H1 (cell line): ENCODE measurements around the gene IQGAP1. TPM values are rescaled to one million over a fixed set of nuclear protein-coding genes. Genes with fewer than 3 reads are reported as not detected.

Experiments used
- CTCF ChIA-PET: fragments of 300-600 bp; sonication (Branson Sonifier 250); formaldehyde crosslinking; loops from one replicate; lab custom pipeline; 2021; ENCODE audit not compliant: partially characterized antibody; lab: Charles Lee
- POLR2A ChIA-PET: fragments of 300-600 bp; sonication (Branson Sonifier 250); formaldehyde crosslinking; loops from one replicate; lab custom pipeline; 2021; ENCODE audit warnings: inconsistent platforms; ENCODE audit not compliant: partially characterized antibody; lab: Charles Lee
- DNase-seq, 2 experiments: peaks; one replicate each; pipeline versions ENCODE4 v3.0.0 to v3.0.0-alpha.2; 2010 to 2022; ENCODE audit warnings: low spot score in 2 of 2, low read depth in 1 of 2, mixed read lengths in 1 of 2
- FAIRE-seq: peaks from 2 replicates; lab custom pipeline; 2011; peaks lifted over from hg19 to GRCh38; lab: Jason Lieb, UNC
- H2AFZ ChIP-seq: 2 replicates; pipeline ENCODE4 v1.8.1; 2012; ENCODE audit warnings: low read length, inconsistent platforms
- H2AK5ac ChIP-seq: 2 replicates; pipeline ENCODE4 v1.6.1; 2013; ENCODE audit warnings: low read depth, low read length
- H2BK120ac ChIP-seq: replicated peaks from 2 replicates; pipeline ENCODE3; 2013; ENCODE audit warnings: low read depth, low read length, inconsistent platforms
- H2BK12ac ChIP-seq: 2 replicates; pipeline ENCODE4 v1.6.1; 2013; ENCODE audit warnings: low read depth, low read length
- H2BK15ac ChIP-seq: 2 replicates; pipeline ENCODE4 v1.6.1; 2013; ENCODE audit warnings: low read length
- H2BK20ac ChIP-seq: 2 replicates; pipeline ENCODE4 v1.6.1; 2013; ENCODE audit warnings: low read length
- H2BK5ac ChIP-seq: 2 replicates; pipeline ENCODE4 v1.6.1; 2013; ENCODE audit warnings: low read depth, low read length
- H3K14ac ChIP-seq: 2 replicates; pipeline ENCODE4 v1.6.1; 2013; ENCODE audit warnings: inconsistent platforms; ENCODE audit not compliant: insufficient read length
- H3K18ac ChIP-seq: 2 replicates; pipeline ENCODE4 v1.6.1; 2013; ENCODE audit warnings: low read length; ENCODE audit errors: extremely low read depth
- H3K23ac ChIP-seq: 2 replicates; pipeline ENCODE4 v1.6.1; 2013; ENCODE audit warnings: inconsistent platforms; ENCODE audit not compliant: insufficient read length
- H3K23me2 ChIP-seq: 2 replicates; pipeline ENCODE4 v1.6.1; 2013; ENCODE audit warnings: low read depth, low read length
- H3K27ac ChIP-seq: 2 replicates; pipeline ENCODE4 v1.6.1; 2011; ENCODE audit warnings: low read depth, low read length, inconsistent platforms
- H3K27me3 ChIP-seq, 4 experiments: replicated peaks in 1 of 4; 1 replicate in 1 of 4; 2 replicates in 3 of 4; pipeline versions ENCODE4 v1.6.1 to v1.8.1; 2011 to 2013; ENCODE audit warnings: low read length in 3 of 4, mild to moderate bottlenecking in 3 of 4, inconsistent platforms in 2 of 4, mixed read lengths in 2 of 4, moderate library complexity in 1 of 4; ENCODE audit not compliant: control insufficient read depth in 3 of 4, insufficient read depth in 3 of 4; ENCODE audit errors: extremely low read depth in 1 of 4
- H3K36me3 ChIP-seq, 4 experiments: 2 replicates each; pipeline versions ENCODE4 v1.6.1 to v1.8.1; 2011 to 2013; ENCODE audit warnings: mild to moderate bottlenecking in 4 of 4, low read length in 3 of 4, moderate library complexity in 2 of 4, control low read depth in 1 of 4, inconsistent platforms in 1 of 4; ENCODE audit not compliant: insufficient read depth in 4 of 4, control insufficient read depth in 2 of 4
- H3K4ac ChIP-seq: replicated peaks from 2 replicates; pipeline ENCODE3; 2013; ENCODE audit warnings: low read length, low read depth, mixed read lengths, inconsistent platforms; ENCODE audit not compliant: insufficient read length
- H3K4me1 ChIP-seq, 4 experiments: replicated peaks in 1 of 4; 1 replicate in 1 of 4; 2 replicates in 3 of 4; pipeline versions ENCODE4 v1.6.1 to v1.8.1; 2011 to 2013; ENCODE audit warnings: low read length in 3 of 4, inconsistent platforms in 2 of 4, mixed read lengths in 1 of 4; ENCODE audit not compliant: insufficient read depth in 4 of 4, control insufficient read depth in 3 of 4
- H3K4me2 ChIP-seq, 2 experiments: 2 replicates each; pipeline versions ENCODE4 v1.6.1 to v1.8.1; 2011 to 2013; ENCODE audit warnings: low read depth in 2 of 2, low read length in 2 of 2, control low read depth in 1 of 2, inconsistent platforms in 1 of 2, mild to moderate bottlenecking in 1 of 2; ENCODE audit not compliant: insufficient read depth in 1 of 2
- H3K4me3 ChIP-seq, 4 experiments: fragments of 200-600, 300-600 bp in 1 of 4; sonication (generic), shearing (Covaris generic), sonication (Bioruptor Twin) in 1 of 4; 2 replicates each; pipeline versions ENCODE4 v1.5.1 to v1.8.1; 2011 to 2016; ENCODE audit warnings: low read length in 4 of 4, low read depth in 3 of 4, control low read depth in 2 of 4, inconsistent platforms in 2 of 4, mild to moderate bottlenecking in 2 of 4, mixed read lengths in 1 of 4, moderate library complexity in 1 of 4; ENCODE audit not compliant: insufficient read depth in 2 of 4; ENCODE audit errors: extremely low read depth in 1 of 4
- H3K56ac ChIP-seq: replicated peaks from 2 replicates; pipeline ENCODE3; 2013; ENCODE audit warnings: low read depth, mild to moderate bottlenecking, mixed read lengths, low read length, inconsistent platforms; ENCODE audit not compliant: insufficient read length
- H3K79me1 ChIP-seq: 2 replicates; pipeline ENCODE4 v1.6.1; 2013; ENCODE audit warnings: low read depth, low read length, control low read depth
- H3K79me2 ChIP-seq, 2 experiments: 2 replicates each; pipeline versions ENCODE4 v1.6.1 to v1.8.1; 2012 to 2013; ENCODE audit warnings: low read length in 2 of 2, mild to moderate bottlenecking in 2 of 2, inconsistent platforms in 1 of 2; ENCODE audit not compliant: insufficient read depth in 2 of 2, control insufficient read depth in 1 of 2
- H3K9ac ChIP-seq, 4 experiments: replicated peaks in 1 of 4; 1 replicate in 1 of 4; 2 replicates in 3 of 4; pipeline versions ENCODE4 v1.6.1 to v1.8.1; 2011 to 2013; ENCODE audit warnings: low read depth in 3 of 4, low read length in 3 of 4, control low read depth in 2 of 4, mild to moderate bottlenecking in 2 of 4, moderate library complexity in 2 of 4, inconsistent platforms in 1 of 4; ENCODE audit errors: extremely low read depth in 1 of 4
- H3K9me3 ChIP-seq, 2 experiments: 2 replicates each; pipeline versions ENCODE4 v1.6.1 to v1.8.1; 2012 to 2013; ENCODE audit warnings: mild to moderate bottlenecking in 2 of 2, moderate library complexity in 2 of 2, control low read depth in 1 of 2, inconsistent platforms in 1 of 2, low read depth in 1 of 2, low read length in 1 of 2, mixed read lengths in 1 of 2; ENCODE audit not compliant: insufficient read depth in 2 of 2
- H4K20me1 ChIP-seq, 2 experiments: replicated peaks in 1 of 2; 2 replicates each; pipeline versions ENCODE3 to v1.8.1; 2011 to 2013; ENCODE audit warnings: inconsistent platforms in 2 of 2, low read length in 2 of 2, mild to moderate bottlenecking in 1 of 2; ENCODE audit not compliant: insufficient read depth in 2 of 2, control insufficient read depth in 1 of 2
- H4K5ac ChIP-seq: 2 replicates; pipeline ENCODE4 v1.6.1; 2013; ENCODE audit warnings: low read length, low read depth, mixed read lengths, inconsistent platforms; ENCODE audit not compliant: insufficient read length
- H4K8ac ChIP-seq: 2 replicates; pipeline ENCODE4 v1.8.0; 2013; ENCODE audit warnings: mild to moderate bottlenecking, moderate library complexity, low read length, inconsistent platforms; ENCODE audit not compliant: insufficient read depth; ENCODE audit errors: extremely low read depth
- H4K91ac ChIP-seq: replicated peaks from 2 replicates; pipeline ENCODE3; 2013; ENCODE audit warnings: low read length, mixed read lengths, inconsistent platforms; ENCODE audit not compliant: insufficient read length
- CTCF ChIP-seq, 3 experiments: IDR thresholded peaks; 1 replicate in 2 of 3; 2 replicates in 1 of 3; pipeline versions ENCODE4 v1.5.1 to v1.6.1; 2011; ENCODE audit warnings: low read length in 3 of 3, mild to moderate bottlenecking in 3 of 3, inconsistent platforms in 2 of 3, low read depth in 1 of 3, moderate library complexity in 1 of 3; ENCODE audit not compliant: insufficient read depth in 1 of 3; ENCODE audit errors: control extremely low read depth in 1 of 3
- EGR1 ChIP-seq: IDR thresholded peaks from 2 replicates; pipeline ENCODE4 v1.6.1; 2011; ENCODE audit warnings: low read depth, low read length, borderline replicate concordance
- FOSL1 ChIP-seq: IDR thresholded peaks from 2 replicates; pipeline ENCODE4 v1.6.1; 2011; ENCODE audit warnings: mild to moderate bottlenecking, low read depth, low read length, moderate library complexity; ENCODE audit not compliant: insufficient read depth
- HDAC6 ChIP-seq: IDR thresholded peaks from one replicate; pipeline ENCODE4 v1.7.1; 2012; ENCODE audit warnings: low read depth, mild to moderate bottlenecking, inconsistent platforms, low read length, moderate library complexity
- NRF1 ChIP-seq: IDR thresholded peaks from 2 replicates; pipeline ENCODE4 v1.6.1; 2011; ENCODE audit warnings: mild to moderate bottlenecking, low read depth, low read length, improper control_type of control experiment
- POLR2A ChIP-seq, 2 experiments: IDR thresholded peaks; 1 replicate in 1 of 2; 2 replicates in 1 of 2; pipeline ENCODE4 v1.6.1; 2011; ENCODE audit warnings: low read depth in 2 of 2, low read length in 2 of 2, mild to moderate bottlenecking in 2 of 2; ENCODE audit errors: control extremely low read depth in 1 of 2
- RNF2 ChIP-seq: fragments of 200-900, 300-1000 bp; sonication (generic); IDR thresholded peaks from 2 replicates; pipeline ENCODE4 v1.7.1; 2016; ENCODE audit warnings: borderline replicate concordance, low read depth, mild to moderate bottlenecking, antibody characterized with exemption, low read length; ENCODE audit not compliant: poor library complexity, severe bottlenecking; ENCODE audit errors: missing control alignments
- SIN3A ChIP-seq, 2 experiments: IDR thresholded peaks in 1 of 2; conservative IDR thresholded peaks in 1 of 2; 2 replicates each; pipeline ENCODE4 v1.6.1; 2011 to 2012; ENCODE audit warnings: low read length in 2 of 2, improper control_type of control experiment in 1 of 2, low read depth in 1 of 2, mild to moderate bottlenecking in 1 of 2
- SP2 ChIP-seq: IDR thresholded peaks from 2 replicates; pipeline ENCODE4 v1.6.1; 2012; ENCODE audit warnings: mild to moderate bottlenecking, low read length, inconsistent platforms
- ZNF274 ChIP-seq: IDR thresholded peaks from 2 replicates; pipeline ENCODE4 v1.7.0; 2012; ENCODE audit warnings: low read length, borderline replicate concordance; ENCODE audit errors: extremely low read depth
- WGBS, 2 experiments: shearing (Covaris generic) in 1 of 2; methylation state at CpG; one replicate each; pipeline versions ENCODE4 v1.1.6 to v1.1.7; 2013 to 2015; ENCODE audit warnings: low lambda C conversion rate in 2 of 2, mixed read lengths in 2 of 2, inconsistent platforms in 1 of 2, low coverage in 1 of 2, missing lambda C conversion rate in 1 of 2; ENCODE audit not compliant: insufficient replicate concordance in 2 of 2, insufficient coverage in 1 of 2, insufficient read length in 1 of 2; ENCODE audit errors: extremely low coverage in 1 of 2, missing lambda C conversion rate in 1 of 2; 5-methylcytosine and 5-hydroxymethylcytosine counted together
- polyA plus RNA-seq, 7 experiments: library from polyadenylated mRNA; depleted of rRNA in 3 of 7; stranded (reverse) in 5 of 7; unstranded in 2 of 7; fragments of >200 nt in 5 of 7; fragments of 200-250 nt in 2 of 7; gene quantifications; 1 replicate in 5 of 7; 2 replicates in 1 of 7; 4 replicates in 1 of 7; pipeline versions ENCODE4 v1.2.1 to v1.2.3, GENCODE V29; 2011 to 2013; ENCODE audit warnings: missing spikeins in 2 of 7, mixed read lengths in 2 of 7
- total RNA-seq: library from RNA; stranded (reverse); fragmentation: NEBNext Ultra II Directional; extraction: Animal tissue kit (Norgen Biotek cat#: 25700); gene quantifications from 2 replicates; pipeline ENCODE4 v1.2.1, GENCODE V29; 2021

Gene IQGAP1
- total and polyA plus RNA-seq, 2 of the 8 experiments (the other 6 are each of a cell fraction or from before 2014, with no cell fraction given), result 56.0 to 138 TPM

DNA sequence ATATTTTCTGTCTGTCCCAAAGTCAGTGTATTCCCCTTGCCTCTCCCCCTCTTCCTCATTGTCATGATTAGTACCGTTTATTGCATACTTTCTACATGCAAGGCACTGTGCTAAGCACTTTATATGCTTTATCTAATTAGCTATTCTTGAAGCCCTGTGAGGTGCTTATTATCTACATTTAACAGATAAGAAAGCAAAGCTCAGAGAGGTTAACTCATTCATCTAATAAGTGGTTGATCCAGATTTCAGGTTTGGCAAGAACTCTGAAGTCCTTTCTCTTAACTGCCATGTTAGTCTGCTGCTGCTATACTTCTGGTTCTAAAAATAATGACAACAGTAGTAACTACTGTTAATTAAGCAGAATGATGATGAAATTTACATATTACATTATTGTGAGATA is 13.5 kb downstream of the IQGAP1 start:
- Histone ChIP-seq H4K8ac (no peak overlapping the region), H3K4me2 (no peak overlapping the region; a peak in 1 of 4 replicates), H4K20me1 (no peaks in the 10 kb centered on the region), H2BK12ac (peak overlapping the region; percentile 75; the same call in 1 of the 2 replicates), H4K91ac (no peak overlapping the region), H3K27ac (peak overlapping the region; percentile 19; the same call in 1 of the 2 replicates), H3K36me3 (no peaks in the 10 kb centered on the region), H2BK15ac (no peak overlapping the region), H3K56ac (no peak overlapping the region), H4K5ac (no peak overlapping the region), H3K79me2 (peaks cover 17 to 94% of the 10 kb centered on the region in 2 experiments), H3K18ac (no peak overlapping the region), H3K4ac (no peak overlapping the region), H3K9me3 (no peaks in the 10 kb centered on the region), H3K14ac (no peak overlapping the region), H3K4me3 (peak overlapping the region in 1 of 4 experiments; percentile 31; a peak in 1 of 8 replicates), H3K9ac (no peak overlapping the region), H3K79me1 (no peaks in the 10 kb centered on the region), H2AK5ac (peak overlapping the region; percentile 97; the same call in 1 of the 2 replicates), H2BK120ac (no peak overlapping the region), H2BK5ac (no peak overlapping the region), H2AFZ (no peak overlapping the region), H3K23me2 (no peaks in the 10 kb centered on the region), H3K27me3 (no peaks in the 10 kb centered on the region), H3K4me1 (peaks cover 10 to 19% (median 15%) of the 10 kb centered on the region in 4 experiments), H2BK20ac (no peak overlapping the region), H3K23ac (no peak overlapping the region)
- 68% methylated on average over 1 of the region's 1 CpG; no CpG with 5 or more reads in 1 of the 2 experiments for WGBS, 2 experiments
- FAIRE-seq, result no peak
- POLR2A ChIA-PET, result interaction anchor here (1.3 to 1.6 kb wide), 3 partner anchors 9 to 14 kb away, joined by 3 to 12 read pairs (median 5); partner anchors contain the start of gene IQGAP1
- CTCF ChIA-PET, result interaction anchor here (0.8 to 1.7 kb wide), 3 partner anchors 22 to 81 kb away, joined by 3 to 8 read pairs (median 3); no protein-coding TSS in a partner anchor
- DNase-seq, result no peak
- TF ChIP-seq EGR1, result no peak
- no peak for TF ChIP-seq NRF1
- TF ChIP-seq HDAC6, result no peak
- TF ChIP-seq CTCF (IDR thresholded peaks at IDR 0.05; ENCODE audit: control extremely low read depth in 1 of 3, insufficient read depth in 1 of 3, low read depth in 1 of 3, low read length in 3 of 3), result no peak
- TF ChIP-seq ZNF274, result no peak
- TF ChIP-seq FOSL1, result no peak
- TF ChIP-seq SIN3A (conservative IDR thresholded peaks at IDR 0.05 in 1 of 2, IDR thresholded peaks at IDR 0.05 in 1 of 2; ENCODE audit: low read depth in 1 of 2, low read length in 2 of 2), result no peak
- TF ChIP-seq POLR2A (IDR thresholded peaks at IDR 0.05; ENCODE audit: control extremely low read depth in 1 of 2, low read depth in 2 of 2, low read length in 2 of 2), result no peak
- no peak for TF ChIP-seq RNF2
- TF ChIP-seq SP2, result no peak
